Measurements from ENCODE around the gene MVB12B.

The MVB12B gene

DNA sequence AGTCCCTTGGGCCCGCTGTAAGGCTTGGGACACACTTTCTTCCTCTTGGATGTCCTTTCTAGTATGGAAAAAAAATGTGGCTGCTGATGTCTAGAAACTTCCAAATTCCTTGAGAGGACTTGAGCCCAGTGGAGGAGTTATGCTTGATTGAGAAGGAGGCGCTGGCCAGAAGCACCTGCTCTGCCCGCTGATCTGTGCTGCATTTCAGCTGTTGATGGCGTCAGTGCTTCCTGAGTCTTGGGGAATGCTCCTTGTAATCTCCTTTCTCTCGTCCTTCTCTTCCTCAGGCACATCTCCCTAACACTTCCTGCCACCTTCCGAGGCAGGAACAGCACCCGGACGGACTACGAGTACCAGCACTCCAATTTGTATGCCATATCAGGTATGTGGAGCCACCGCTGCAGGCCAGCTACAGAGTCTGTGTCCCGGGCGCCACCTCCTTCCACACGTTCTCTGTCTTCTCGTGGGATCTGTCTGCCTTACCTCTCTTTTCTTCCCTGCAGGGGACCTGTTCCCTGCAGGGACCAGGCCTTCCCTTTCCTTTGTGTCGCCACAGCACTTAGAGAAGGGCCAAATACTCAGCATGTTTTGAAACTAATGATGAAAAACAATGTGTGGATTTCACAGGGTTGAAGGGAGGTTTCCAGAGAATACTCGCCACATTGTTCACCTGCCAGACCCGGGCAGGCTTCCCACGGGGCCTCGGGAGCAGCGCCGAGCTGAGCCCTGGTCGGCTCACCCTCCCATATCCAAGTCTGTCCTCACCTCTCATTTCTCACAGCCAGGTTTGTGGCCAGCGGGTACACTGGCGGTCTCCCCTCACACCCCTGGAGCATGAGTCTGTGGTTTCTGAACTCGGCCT, 95.2 kb downstream of the MVB12B start:
- H3K27me3 ChIP-seq (ENCODE audit: control insufficient read depth in 5 of 5, insufficient read depth in 4 of 5, low read length in 5 of 5), result no peaks in the 10 kb centered on the region
- no peak overlapping the region for H3K27ac ChIP-seq (ENCODE audit: low read depth, low read length)
- no peak overlapping the region for H3K9ac ChIP-seq (ENCODE audit: low read length in 5 of 5)
- no peak overlapping the region for H3K4me3 ChIP-seq (ENCODE audit: low read depth in 1 of 5, low read length in 5 of 5)
- peaks cover 2 to 50% (median 32%) of the 10 kb centered on the region in 5 donors for H3K36me3 ChIP-seq (ENCODE audit: control insufficient read depth in 5 of 5, insufficient read depth in 5 of 5, low read length in 5 of 5)
- no peaks in the 10 kb centered on the region for H3K9me3 ChIP-seq (ENCODE audit: control insufficient read depth in 5 of 5, low read length in 5 of 5)
- H3K4me1 ChIP-seq (ENCODE audit: control insufficient read depth in 5 of 5, insufficient read depth in 5 of 5, low read length in 5 of 5), result no peaks in the 10 kb centered on the region

DNA sequence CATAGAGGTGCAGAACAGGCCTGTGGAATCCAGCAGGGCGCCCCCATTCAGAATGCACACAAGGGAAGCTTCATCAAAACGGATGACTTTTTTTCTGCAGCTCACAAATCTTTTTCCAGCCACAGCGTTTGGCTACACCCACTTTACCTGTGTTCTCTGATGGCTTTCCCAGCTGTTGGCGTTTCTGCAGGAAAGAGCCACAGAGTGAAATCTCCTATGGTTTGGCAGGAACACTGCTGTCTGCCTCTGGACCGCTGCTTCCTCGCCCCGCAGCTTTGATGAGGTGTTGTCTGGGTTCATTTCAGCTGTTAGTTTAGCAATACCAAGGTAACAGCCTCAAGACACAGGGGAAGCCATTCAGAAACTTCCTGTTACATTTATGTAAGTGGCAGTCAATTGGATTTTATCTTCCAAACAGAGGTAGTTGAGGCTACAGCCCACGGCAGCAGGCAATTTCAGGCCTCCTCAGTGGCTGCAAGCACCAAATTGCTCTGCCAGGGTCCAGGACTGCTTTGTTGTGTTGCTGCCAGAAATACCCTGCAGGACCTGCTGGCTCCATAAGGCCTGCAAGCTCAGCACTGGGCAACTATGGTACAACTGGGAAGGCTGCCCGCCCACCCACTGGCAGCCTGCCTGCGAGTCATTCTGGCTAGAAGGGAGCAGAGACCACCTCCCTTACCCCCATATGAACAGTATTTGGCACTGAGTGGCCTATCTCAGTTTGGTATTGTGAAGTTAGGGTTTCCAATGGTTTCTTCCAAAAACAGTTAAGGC, 96.7 kb downstream of the MVB12B start:
- Histone ChIP-seq H3K27ac (ENCODE audit: low read depth, low read length) (no peak overlapping the region), H3K27me3 (ENCODE audit: control insufficient read depth in 5 of 5, insufficient read depth in 4 of 5, low read length in 5 of 5) (no peaks in the 10 kb centered on the region), H3K4me3 (ENCODE audit: low read depth in 1 of 5, low read length in 5 of 5) (no peak overlapping the region), H3K36me3 (ENCODE audit: control insufficient read depth in 5 of 5, insufficient read depth in 5 of 5, low read length in 5 of 5) (peaks cover 0 to 50% (median 32%) of the 10 kb centered on the region in 5 donors), H3K4me1 (ENCODE audit: control insufficient read depth in 5 of 5, insufficient read depth in 5 of 5, low read length in 5 of 5) (no peaks in the 10 kb centered on the region), H3K9ac (ENCODE audit: low read length in 5 of 5) (no peak overlapping the region), H3K9me3 (ENCODE audit: control insufficient read depth in 5 of 5, low read length in 5 of 5) (no peaks in the 10 kb centered on the region)

DNA sequence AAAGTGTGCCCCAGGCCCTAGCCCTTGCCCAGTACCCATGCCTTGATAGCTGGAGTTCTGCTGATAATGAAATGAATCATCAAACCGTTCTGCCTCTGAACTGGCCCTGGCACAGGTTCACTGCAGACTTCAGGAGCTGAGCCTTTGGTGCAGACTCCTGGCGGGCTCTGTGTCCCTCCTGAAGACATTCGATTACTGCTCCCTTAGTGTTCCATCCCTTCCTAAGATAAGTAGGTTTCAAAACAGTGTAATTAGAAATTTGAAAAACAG, 97.2 kb downstream of the MVB12B start:
- no peak overlapping the region for H3K27ac ChIP-seq (ENCODE audit: low read depth, low read length)
- no peaks in the 10 kb centered on the region for H3K4me1 ChIP-seq (ENCODE audit: control insufficient read depth in 5 of 5, insufficient read depth in 5 of 5, low read length in 5 of 5)
- H3K9me3 ChIP-seq (ENCODE audit: control insufficient read depth in 5 of 5, low read length in 5 of 5), result no peaks in the 10 kb centered on the region
- H3K4me3 ChIP-seq (ENCODE audit: low read depth in 1 of 5, low read length in 5 of 5), result no peak overlapping the region
- peaks cover 0 to 47% (median 32%) of the 10 kb centered on the region in 5 donors for H3K36me3 ChIP-seq (ENCODE audit: control insufficient read depth in 5 of 5, insufficient read depth in 5 of 5, low read length in 5 of 5)
- no peaks in the 10 kb centered on the region for H3K27me3 ChIP-seq (ENCODE audit: control insufficient read depth in 5 of 5, insufficient read depth in 4 of 5, low read length in 5 of 5)
- H3K9ac ChIP-seq (ENCODE audit: low read length in 5 of 5), result no peak overlapping the region

DNA sequence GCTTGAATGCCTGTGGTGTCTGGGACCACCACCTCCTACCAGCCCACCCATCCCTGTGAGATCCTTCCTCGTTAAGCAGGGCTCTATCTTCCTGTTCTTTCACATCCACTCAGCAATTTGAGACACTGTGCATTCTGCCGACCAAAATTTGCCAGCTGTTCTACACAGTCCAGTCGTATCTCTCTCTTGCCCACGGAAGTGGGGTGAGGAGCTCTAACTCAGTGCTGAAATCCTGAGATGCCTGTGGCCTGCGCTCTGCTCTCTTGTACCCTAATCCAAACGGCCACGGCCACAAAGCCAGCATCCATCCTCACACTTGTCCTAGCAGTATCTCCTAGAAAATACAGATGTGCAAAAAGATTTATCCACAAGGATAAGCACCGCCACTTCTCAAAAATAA, 97.9 kb downstream of the MVB12B start:
- Histone ChIP-seq H3K9me3 (ENCODE audit: control insufficient read depth in 5 of 5, low read length in 5 of 5) (no peaks in the 10 kb centered on the region), H3K27me3 (ENCODE audit: control insufficient read depth in 5 of 5, insufficient read depth in 4 of 5, low read length in 5 of 5) (no peaks in the 10 kb centered on the region), H3K36me3 (ENCODE audit: control insufficient read depth in 5 of 5, insufficient read depth in 5 of 5, low read length in 5 of 5) (peaks cover 0 to 51% (median 32%) of the 10 kb centered on the region in 5 donors), H3K27ac (ENCODE audit: low read depth, low read length) (no peak overlapping the region), H3K4me3 (ENCODE audit: low read depth in 1 of 5, low read length in 5 of 5) (no peak overlapping the region), H3K9ac (ENCODE audit: low read length in 5 of 5) (no peak overlapping the region), H3K4me1 (ENCODE audit: control insufficient read depth in 5 of 5, insufficient read depth in 5 of 5, low read length in 5 of 5) (no peaks in the 10 kb centered on the region)

DNA sequence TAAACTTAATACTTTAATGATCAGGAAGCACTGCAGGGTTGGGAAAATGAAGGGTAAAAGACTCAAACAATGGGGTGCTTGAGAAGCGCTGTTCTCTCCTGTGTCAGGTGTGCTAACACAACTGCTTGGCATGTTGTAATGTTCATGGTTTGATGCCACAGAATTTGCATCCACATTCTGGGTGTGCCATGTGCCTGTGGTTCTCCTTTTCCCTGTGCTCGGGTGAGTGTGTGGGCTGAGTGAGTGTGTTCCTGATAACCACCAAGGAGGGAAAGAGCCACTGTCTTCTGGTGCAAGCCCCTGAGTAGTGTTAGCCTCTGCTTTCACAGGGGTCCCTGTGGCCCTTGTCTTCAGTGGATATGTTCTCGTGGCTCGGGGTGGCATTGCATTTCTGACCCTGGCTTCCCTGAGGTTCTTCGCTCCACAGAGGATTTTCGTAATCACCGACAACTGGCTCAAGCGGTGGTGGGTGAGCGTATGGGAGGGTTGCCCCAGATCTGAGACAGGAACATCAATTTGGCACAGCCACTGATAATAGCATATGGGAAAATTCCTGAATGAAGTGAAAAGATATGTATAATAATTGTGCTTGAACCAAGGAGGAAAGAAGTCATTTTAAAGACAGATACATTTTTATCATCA, 102.0 kb downstream of the MVB12B start:
- Histone ChIP-seq H3K9ac (ENCODE audit: low read length in 5 of 5) (no peak overlapping the region), H3K27ac (ENCODE audit: low read depth, low read length) (no peak overlapping the region), H3K27me3 (ENCODE audit: control insufficient read depth in 5 of 5, insufficient read depth in 4 of 5, low read length in 5 of 5) (no peaks in the 10 kb centered on the region), H3K4me1 (ENCODE audit: control insufficient read depth in 5 of 5, insufficient read depth in 5 of 5, low read length in 5 of 5) (no peaks in the 10 kb centered on the region), H3K9me3 (ENCODE audit: control insufficient read depth in 5 of 5, low read length in 5 of 5) (no peaks in the 10 kb centered on the region), H3K36me3 (ENCODE audit: control insufficient read depth in 5 of 5, insufficient read depth in 5 of 5, low read length in 5 of 5) (peaks cover 0 to 49% (median 11%) of the 10 kb centered on the region in 5 donors), H3K4me3 (ENCODE audit: low read depth in 1 of 5, low read length in 5 of 5) (no peak overlapping the region)

DNA sequence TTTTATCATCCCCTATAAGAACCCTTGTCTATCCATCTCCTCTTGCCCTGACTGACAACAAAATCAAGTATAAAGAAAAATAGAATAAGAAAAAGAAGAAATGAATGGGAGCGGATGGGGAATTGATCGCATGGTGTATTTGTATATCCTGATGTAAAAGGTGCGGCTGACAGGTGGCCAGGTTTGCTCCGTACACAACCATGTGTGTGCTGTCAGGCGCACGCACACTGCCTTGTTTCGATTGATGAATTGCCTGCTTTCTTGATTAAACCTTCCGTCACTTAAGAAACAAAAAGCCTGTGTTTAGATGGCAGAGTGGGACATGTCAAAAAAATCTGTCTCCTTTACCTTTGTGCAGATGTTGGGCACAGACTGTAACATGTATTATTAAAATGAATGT, 102.6 kb downstream of the MVB12B start:
- Histone ChIP-seq H3K9ac (ENCODE audit: low read length in 5 of 5) (no peak overlapping the region), H3K36me3 (ENCODE audit: control insufficient read depth in 5 of 5, insufficient read depth in 5 of 5, low read length in 5 of 5) (peaks cover 0 to 45% (median 9%) of the 10 kb centered on the region in 5 donors), H3K27ac (ENCODE audit: low read depth, low read length) (no peak overlapping the region), H3K27me3 (ENCODE audit: control insufficient read depth in 5 of 5, insufficient read depth in 4 of 5, low read length in 5 of 5) (no peaks in the 10 kb centered on the region), H3K4me1 (ENCODE audit: control insufficient read depth in 5 of 5, insufficient read depth in 5 of 5, low read length in 5 of 5) (no peaks in the 10 kb centered on the region), H3K4me3 (ENCODE audit: low read depth in 1 of 5, low read length in 5 of 5) (no peak overlapping the region), H3K9me3 (ENCODE audit: control insufficient read depth in 5 of 5, low read length in 5 of 5) (no peaks in the 10 kb centered on the region)

DNA sequence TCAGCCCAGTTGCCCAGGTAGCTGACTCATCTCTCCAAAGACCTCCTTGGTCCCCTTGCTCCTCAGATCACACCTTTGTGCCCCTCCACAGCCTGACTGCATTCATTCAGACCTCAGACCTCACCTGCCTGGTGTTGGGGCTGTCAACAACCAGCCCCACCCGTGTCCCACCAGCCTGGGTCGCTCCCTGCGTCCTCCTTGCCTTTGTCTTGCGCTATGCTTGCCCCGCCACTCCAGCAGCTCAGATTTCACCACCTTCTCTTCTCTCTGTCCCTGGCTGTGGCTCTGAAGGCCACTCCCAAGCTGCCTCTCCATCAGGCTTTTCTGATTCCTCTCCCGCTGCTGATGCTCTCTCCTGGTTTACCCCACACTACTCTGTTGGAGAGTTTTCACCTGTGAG, 103.5 kb downstream of the MVB12B start:
- Histone ChIP-seq H3K4me1 (ENCODE audit: control insufficient read depth in 5 of 5, insufficient read depth in 5 of 5, low read length in 5 of 5) (no peaks in the 10 kb centered on the region), H3K9me3 (ENCODE audit: control insufficient read depth in 5 of 5, low read length in 5 of 5) (no peaks in the 10 kb centered on the region), H3K36me3 (ENCODE audit: control insufficient read depth in 5 of 5, insufficient read depth in 5 of 5, low read length in 5 of 5) (peaks cover 0 to 43% (median 6%) of the 10 kb centered on the region in 5 donors), H3K9ac (ENCODE audit: low read length in 5 of 5) (no peak overlapping the region), H3K27ac (ENCODE audit: low read depth, low read length) (no peak overlapping the region), H3K27me3 (ENCODE audit: control insufficient read depth in 5 of 5, insufficient read depth in 4 of 5, low read length in 5 of 5) (no peaks in the 10 kb centered on the region), H3K4me3 (ENCODE audit: low read depth in 1 of 5, low read length in 5 of 5) (no peak overlapping the region)

DNA sequence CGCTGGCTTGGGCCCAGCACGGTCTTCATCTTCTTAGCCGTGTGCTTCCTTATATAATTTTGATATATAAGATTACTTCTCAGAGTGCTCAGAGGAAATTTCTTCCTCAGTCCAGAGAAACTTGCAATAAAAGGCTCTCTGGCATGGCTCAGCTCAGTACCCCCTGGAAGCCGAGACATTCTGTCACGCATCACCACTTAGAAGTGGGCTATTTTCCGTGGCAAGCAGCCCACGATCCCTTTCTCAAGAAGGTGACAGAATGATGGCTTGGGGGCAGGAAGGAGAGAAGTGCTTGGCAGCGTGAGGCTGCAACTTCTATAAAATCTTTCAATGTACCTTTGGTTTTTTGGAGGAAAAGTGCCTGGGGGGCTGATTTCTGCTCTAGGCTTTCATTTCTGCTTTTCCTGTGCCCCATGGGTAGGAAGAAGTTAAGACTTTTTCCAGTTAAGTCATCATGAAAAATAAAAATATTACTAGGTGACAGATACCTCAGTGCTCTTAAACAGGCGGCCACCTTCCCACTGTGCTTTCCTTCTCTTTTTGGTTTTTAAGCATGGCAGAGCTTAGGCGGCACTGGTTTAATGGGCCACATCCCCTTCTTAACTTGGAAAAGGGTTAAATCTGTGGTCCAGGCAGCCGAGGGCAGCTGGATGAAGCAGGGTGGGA, 104.6 kb downstream of the MVB12B start:
- no peak overlapping the region for H3K4me3 ChIP-seq (ENCODE audit: low read depth in 1 of 5, low read length in 5 of 5)
- peaks cover 0 to 40% (median 6%) of the 10 kb centered on the region in 5 donors for H3K36me3 ChIP-seq (ENCODE audit: control insufficient read depth in 5 of 5, insufficient read depth in 5 of 5, low read length in 5 of 5)
- no peaks in the 10 kb centered on the region for H3K4me1 ChIP-seq (ENCODE audit: control insufficient read depth in 5 of 5, insufficient read depth in 5 of 5, low read length in 5 of 5)
- no peak overlapping the region for H3K9ac ChIP-seq (ENCODE audit: low read length in 5 of 5)
- H3K27ac ChIP-seq (ENCODE audit: low read depth, low read length), result no peak overlapping the region
- H3K9me3 ChIP-seq (ENCODE audit: control insufficient read depth in 5 of 5, low read length in 5 of 5), result no peaks in the 10 kb centered on the region
- H3K27me3 ChIP-seq (ENCODE audit: control insufficient read depth in 5 of 5, insufficient read depth in 4 of 5, low read length in 5 of 5), result no peaks in the 10 kb centered on the region

DNA sequence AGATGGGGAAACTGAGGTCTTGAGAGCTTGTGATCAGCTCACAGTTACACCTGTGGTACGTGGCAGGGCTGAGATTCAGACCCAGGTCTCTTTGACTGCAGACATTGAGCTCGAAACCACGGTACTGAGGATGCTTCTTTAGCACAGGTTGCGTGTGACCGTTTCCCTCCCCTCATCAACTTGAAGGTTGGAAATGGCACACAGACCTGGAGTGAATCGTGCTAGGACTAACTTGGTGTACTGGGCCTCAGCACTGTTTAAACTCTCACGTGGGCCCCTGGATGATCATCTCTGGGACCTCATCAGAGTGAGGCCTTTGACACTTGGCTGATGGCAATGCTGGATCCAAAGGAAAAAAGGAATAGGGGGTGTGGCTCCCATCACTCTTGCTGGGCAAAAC, 106.0 kb downstream of the MVB12B start:
- Histone ChIP-seq H3K9me3 (ENCODE audit: control insufficient read depth in 5 of 5, low read length in 5 of 5) (no peaks in the 10 kb centered on the region), H3K27ac (ENCODE audit: low read depth, low read length) (no peak overlapping the region), H3K27me3 (ENCODE audit: control insufficient read depth in 5 of 5, insufficient read depth in 4 of 5, low read length in 5 of 5) (no peaks in the 10 kb centered on the region), H3K4me1 (ENCODE audit: control insufficient read depth in 5 of 5, insufficient read depth in 5 of 5, low read length in 5 of 5) (no peaks in the 10 kb centered on the region), H3K9ac (ENCODE audit: low read length in 5 of 5) (no peak overlapping the region), H3K36me3 (ENCODE audit: control insufficient read depth in 5 of 5, insufficient read depth in 5 of 5, low read length in 5 of 5) (peaks cover 0 to 38% (median 9%) of the 10 kb centered on the region in 5 donors), H3K4me3 (ENCODE audit: low read depth in 1 of 5, low read length in 5 of 5) (no peak overlapping the region)
